ENCODE results near the gene GALNT2.

GALNT2 gene

GRCh38 chr1:230091473-230092231, 24.6 kb downstream of the GALNT2 start:
- DNase-seq (ENCODE audit: low spot score): no peak

GRCh38 chr1:230094746-230095145, 27.7 kb downstream of the GALNT2 start:
- no peak for DNase-seq (ENCODE audit: low spot score)

GRCh38 chr1:230095938-230096337, 28.9 kb downstream of the GALNT2 start:
- DNase-seq (ENCODE audit: low spot score): no peak

- DNase-seq (ENCODE audit: low spot score): no peak
Measured at GRCh38 chr1:230097370-230097769, 30.3 kb downstream of the GALNT2 start.

- DNase-seq (ENCODE audit: low spot score): no peak
Measured at GRCh38 chr1:230098723-230099122, 31.7 kb downstream of the GALNT2 start.

- no peak for DNase-seq (ENCODE audit: low spot score)
Measured at GRCh38 chr1:230099465-230099864, 32.4 kb downstream of the GALNT2 start.

- DNase-seq (ENCODE audit: low spot score): no peak
Measured at GRCh38 chr1:230100932-230101331, 33.9 kb downstream of the GALNT2 start.

- DNase-seq (ENCODE audit: low spot score): no peak
Measured at GRCh38 chr1:230101556-230101955, 34.5 kb downstream of the GALNT2 start.

GRCh38 chr1:230102046-230102445, 35.0 kb downstream of the GALNT2 start:
- DNase-seq (ENCODE audit: low spot score): no peak

GRCh38 chr1:230102472-230102871, 35.4 kb downstream of the GALNT2 start:
- no peak for DNase-seq (ENCODE audit: low spot score)

- peak; percentile 42 for DNase-seq (ENCODE audit: low spot score)
Measured at GRCh38 chr1:230103306-230104173, 36.5 kb downstream of the GALNT2 start.

- peak; percentile 95 for DNase-seq (ENCODE audit: low spot score)
Measured at GRCh38 chr1:230104395-230105244, 37.6 kb downstream of the GALNT2 start.

- DNase-seq (ENCODE audit: low spot score): no peak
Measured at GRCh38 chr1:230105245-230105753, 38.3 kb downstream of the GALNT2 start.

GRCh38 chr1:230105754-230106625, 39.0 kb downstream of the GALNT2 start:
- peak; percentile 77 for DNase-seq (ENCODE audit: low spot score)

- DNase-seq (ENCODE audit: low spot score): no peak
Measured at GRCh38 chr1:230107941-230108340, 40.9 kb downstream of the GALNT2 start.

- no peak for DNase-seq (ENCODE audit: low spot score)
Measured at GRCh38 chr1:230108580-230108979, 41.5 kb downstream of the GALNT2 start.

- DNase-seq (ENCODE audit: low spot score): no peak
Measured at GRCh38 chr1:230109066-230109465, 42.0 kb downstream of the GALNT2 start.

- DNase-seq (ENCODE audit: low spot score): no peak
Measured at GRCh38 chr1:230109895-230110667, 43.0 kb downstream of the GALNT2 start.

- no peak for DNase-seq (ENCODE audit: low spot score)
Measured at GRCh38 chr1:230110971-230111370, 43.9 kb downstream of the GALNT2 start.

GRCh38 chr1:230112131-230112701, 45.2 kb downstream of the GALNT2 start:
- DNase-seq (ENCODE audit: low spot score): no peak

Measured in GM03348 (cell line).